ENCODE results near the gene MYPN. TPM values are rescaled to one million over a fixed set of nuclear protein-coding genes. Genes with fewer than 3 reads are reported as not detected.
"Not testable (repeated sequence)": the region's sequence is repeated elsewhere in the genome, so short reads cannot be mapped to it uniquely, and the experiment has no call there.

Gene MYPN
- total RNA-seq, 1 donor from 2014 or later: 196 TPM

- intact Hi-C loops (cut with DNase I): no loop called here
- DNase-seq (ENCODE audit: low spot score): no peak
These were observed 129.8 kb downstream of the MYPN start for GRCh38 chr10:68239069-68239468.

GRCh38 chr10:68239596-68240150, 130.4 kb downstream of the MYPN start:
- no peak for DNase-seq (ENCODE audit: low spot score)
- intact Hi-C loops (cut with DNase I): no loop called here

- intact Hi-C loops (cut with DNase I): no loop called here
These were observed 132.8 kb downstream of the MYPN start for GRCh38 chr10:68242051-68242450.

GRCh38 chr10:68246397-68246796, 137.1 kb downstream of the MYPN start:
- DNase-seq (ENCODE audit: low spot score); intact Hi-C loops (cut with DNase I): not testable (repeated sequence)

More at GRCh38 chr10:68242051-68242450, 132.8 kb downstream of the MYPN start:
- DNase-seq (ENCODE audit: low spot score): no peak

- no peak for DNase-seq (ENCODE audit: low spot score)
These were observed 138.6 kb downstream of the MYPN start for GRCh38 chr10:68247931-68248330.

GRCh38 chr10:68249297-68249696, 140.0 kb downstream of the MYPN start:
- intact Hi-C loops (cut with DNase I): no loop called here
- DNase-seq (ENCODE audit: low spot score): no peak

More at GRCh38 chr10:68247931-68248330, 138.6 kb downstream of the MYPN start:
- intact Hi-C loops (cut with DNase I): no loop called here

GRCh38 chr10:68251151-68251550, 141.9 kb downstream of the MYPN start:
- intact Hi-C loops (cut with DNase I): no loop called here
- DNase-seq (ENCODE audit: low spot score): no peak

- no peak for DNase-seq (ENCODE audit: low spot score)
- intact Hi-C loops (cut with DNase I): no loop called here
These were observed 142.6 kb downstream of the MYPN start for GRCh38 chr10:68251625-68252495.

GRCh38 chr10:68253346-68253745, 144.1 kb downstream of the MYPN start:
- no peak for DNase-seq (ENCODE audit: low spot score)
- intact Hi-C loops (cut with DNase I): no loop called here

GRCh38 chr10:68261132-68261856, 152.0 kb downstream of the MYPN start:
- peak; percentile 87 for DNase-seq (ENCODE audit: low spot score)

More at GRCh38 chr10:68261132-68261856, 152.0 kb downstream of the MYPN start:
- intact Hi-C loops (cut with DNase I): no loop called here

Other genes starting within 250 kb of the MYPN start
- gene SIRT1, start 224.8 kb upstream of the MYPN start, total RNA-seq: 16.1 TPM
- 43.0 TPM for gene HERC4, start 34.2 kb upstream of the MYPN start, total RNA-seq
- gene ATOH7, start 122.6 kb downstream of the MYPN start, total RNA-seq: not detected
- 110 TPM for gene HNRNPH3, start 222.6 kb downstream of the MYPN start, total RNA-seq
- gene PBLD, start 223.4 kb downstream of the MYPN start, total RNA-seq: 6.9 TPM